ENCODE measurements around the gene PRDM11.

DNA sequence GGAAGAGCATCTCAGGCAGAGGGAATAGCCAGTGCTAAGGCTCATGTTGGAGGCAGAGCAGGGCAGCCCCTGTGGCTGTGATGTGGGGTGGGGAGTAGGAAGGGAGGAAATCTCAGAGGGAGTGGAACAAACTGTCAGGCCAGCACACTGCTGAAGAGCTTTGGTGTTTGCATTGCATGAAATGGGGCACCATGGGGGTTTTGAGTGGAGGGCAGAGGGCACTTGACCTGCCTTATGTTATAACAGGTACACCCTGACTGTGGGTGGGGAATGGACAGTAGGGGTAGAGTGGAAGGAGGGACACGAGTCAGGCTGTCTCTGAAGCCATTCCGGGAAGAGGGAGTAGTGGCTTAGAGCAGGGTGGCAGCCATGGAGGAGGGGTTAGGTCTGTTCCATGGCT lies 24.0 kb downstream of the PRDM11 start:
- no peak for TF ChIP-seq CTCF (IDR thresholded peaks at IDR 0.05)
- TF ChIP-seq POLR2A (IDR thresholded peaks at IDR 0.05): no peak
